ENCODE measurements around the gene CRYGS.

CRYGS gene

DNA sequence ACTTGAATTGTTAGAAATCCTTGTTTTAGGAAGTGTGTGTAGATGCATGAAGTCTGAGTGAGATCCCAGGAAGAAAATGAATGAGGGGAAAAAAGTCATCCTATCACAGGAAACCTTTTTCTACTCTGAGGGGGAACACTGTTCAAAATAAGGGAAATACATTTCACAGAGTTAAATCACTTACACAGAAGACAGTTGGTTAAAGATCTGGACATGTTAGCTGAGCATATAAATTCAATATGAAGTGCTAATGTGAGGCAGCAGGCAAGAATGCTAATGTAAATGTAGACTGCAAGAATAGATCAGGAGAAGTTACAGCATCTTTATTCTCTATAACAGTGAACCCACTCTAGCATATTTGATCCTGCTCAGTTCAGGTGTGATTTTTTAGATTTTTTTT is 20.4 kb upstream of the CRYGS start:
- H3K4me3 ChIP-seq (ENCODE audit: low read depth, low read length): no peak overlapping the region
- TF ChIP-seq SP2 (tag by site-specific recombination; IDR thresholded peaks at IDR 0.05): no peak
- TF ChIP-seq ZFP3 (tag by site-specific recombination; IDR thresholded peaks at IDR 0.05; ENCODE audit: low read depth): no peak
- TF ChIP-seq GLI4 (tag by site-specific recombination; IDR thresholded peaks at IDR 0.05): no peak
- no peak for TF ChIP-seq ZNF10 (tag by site-specific recombination; IDR thresholded peaks at IDR 0.05)
- TF ChIP-seq ZNF830 (tag by site-specific recombination; IDR thresholded peaks at IDR 0.05; ENCODE audit: low read depth): no peak
- no peak for TF ChIP-seq HOXA7 (CRISPR knock-in tag; IDR thresholded peaks at IDR 0.05; ENCODE audit: borderline replicate concordance)
- TF ChIP-seq ZNF701 (tag by site-specific recombination; IDR thresholded peaks at IDR 0.05): no peak
- TF ChIP-seq ZNF664 (tag by site-specific recombination; IDR thresholded peaks at IDR 0.05): no peak
- no peak for TF ChIP-seq ZNF221 (tag by site-specific recombination; IDR thresholded peaks at IDR 0.05; ENCODE audit: borderline replicate concordance)
- no peak for TF ChIP-seq ZNF529 (tag by site-specific recombination; IDR thresholded peaks at IDR 0.05; ENCODE audit: insufficient replicate concordance)
- ChIA-PET CTCF (interaction anchor here (0.7 kb wide), 2 partner anchors 151 to 303 kb away, joined by 3 read pairs; no protein-coding TSS in a partner anchor), POLR2A (no interaction called here)
- H3K27ac ChIP-seq (ENCODE audit: extremely low read depth, low read depth, low read length): no peak overlapping the region
- H3K9me3 ChIP-seq (ENCODE audit: control insufficient read depth, insufficient read depth, low read depth, low read length): no peaks in the 10 kb centered on the region
- H3K4me1 ChIP-seq (ENCODE audit: control insufficient read depth, insufficient read depth, low read length): no peaks in the 10 kb centered on the region
- peaks cover 0 to 23% of the 10 kb centered on the region in 2 experiments; a peak in 1 of 3 replicates for H3K36me3 ChIP-seq (ENCODE audit: control insufficient read depth in 2 of 2, insufficient read depth in 1 of 2, low read length in 2 of 2)

DNA sequence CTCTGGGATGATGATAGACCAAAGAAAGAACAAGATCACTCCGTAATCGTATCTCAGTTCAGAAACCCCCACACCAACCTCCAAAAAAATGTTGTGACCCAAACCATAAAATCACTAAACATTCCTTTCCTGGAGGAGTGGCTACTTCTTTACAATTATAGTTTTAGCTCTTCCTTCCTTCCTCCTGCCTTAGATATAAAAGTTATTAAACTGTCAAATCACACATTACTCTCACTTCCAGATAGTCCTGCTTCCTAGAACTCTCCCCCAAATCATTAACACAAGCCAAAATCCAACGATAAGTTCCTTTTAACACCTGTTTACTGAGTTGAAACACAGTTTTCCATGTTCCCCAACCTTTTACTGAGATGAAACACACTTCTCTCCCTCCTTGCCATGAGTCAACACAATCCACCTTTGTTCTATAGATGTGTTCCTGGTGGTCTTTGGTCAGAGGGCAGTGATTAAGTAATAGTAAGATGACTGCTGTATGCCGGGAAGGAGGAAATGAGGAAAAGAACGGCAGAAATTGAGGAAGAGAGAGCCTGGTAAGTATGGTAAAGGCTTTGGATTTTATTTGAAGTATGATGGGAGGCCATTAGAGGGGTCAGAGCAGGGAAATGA is 8.3 kb upstream of the CRYGS start:
- TF ChIP-seq ZNF580 (tag by site-specific recombination; IDR thresholded peaks at IDR 0.05) (no peak), ZNF426 (tag by site-specific recombination; IDR thresholded peaks at IDR 0.05) (no peak)
- TF ChIP-seq, protein P1, sequence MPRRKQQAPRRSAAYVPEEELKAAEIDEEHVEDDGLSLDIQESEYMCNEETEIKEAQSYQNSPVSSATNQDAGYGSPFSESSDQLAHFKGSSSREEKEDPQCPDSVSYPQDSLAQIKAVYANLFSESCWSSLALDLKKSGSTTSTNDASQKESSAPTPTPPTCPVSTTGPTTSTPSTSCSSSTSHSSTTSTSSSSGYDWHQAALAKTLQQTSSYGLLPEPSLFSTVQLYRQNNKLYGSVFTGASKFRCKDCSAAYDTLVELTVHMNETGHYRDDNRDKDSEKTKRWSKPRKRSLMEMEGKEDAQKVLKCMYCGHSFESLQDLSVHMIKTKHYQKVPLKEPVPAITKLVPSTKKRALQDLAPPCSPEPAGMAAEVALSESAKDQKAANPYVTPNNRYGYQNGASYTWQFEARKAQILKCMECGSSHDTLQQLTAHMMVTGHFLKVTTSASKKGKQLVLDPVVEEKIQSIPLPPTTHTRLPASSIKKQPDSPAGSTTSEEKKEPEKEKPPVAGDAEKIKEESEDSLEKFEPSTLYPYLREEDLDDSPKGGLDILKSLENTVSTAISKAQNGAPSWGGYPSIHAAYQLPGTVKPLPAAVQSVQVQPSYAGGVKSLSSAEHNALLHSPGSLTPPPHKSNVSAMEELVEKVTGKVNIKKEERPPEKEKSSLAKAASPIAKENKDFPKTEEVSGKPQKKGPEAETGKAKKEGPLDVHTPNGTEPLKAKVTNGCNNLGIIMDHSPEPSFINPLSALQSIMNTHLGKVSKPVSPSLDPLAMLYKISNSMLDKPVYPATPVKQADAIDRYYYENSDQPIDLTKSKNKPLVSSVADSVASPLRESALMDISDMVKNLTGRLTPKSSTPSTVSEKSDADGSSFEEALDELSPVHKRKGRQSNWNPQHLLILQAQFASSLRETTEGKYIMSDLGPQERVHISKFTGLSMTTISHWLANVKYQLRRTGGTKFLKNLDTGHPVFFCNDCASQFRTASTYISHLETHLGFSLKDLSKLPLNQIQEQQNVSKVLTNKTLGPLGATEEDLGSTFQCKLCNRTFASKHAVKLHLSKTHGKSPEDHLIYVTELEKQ (tag by site-specific recombination; IDR thresholded peaks at IDR 0.05; ENCODE audit: borderline replicate concordance): no peak
- TF ChIP-seq, protein P2, sequence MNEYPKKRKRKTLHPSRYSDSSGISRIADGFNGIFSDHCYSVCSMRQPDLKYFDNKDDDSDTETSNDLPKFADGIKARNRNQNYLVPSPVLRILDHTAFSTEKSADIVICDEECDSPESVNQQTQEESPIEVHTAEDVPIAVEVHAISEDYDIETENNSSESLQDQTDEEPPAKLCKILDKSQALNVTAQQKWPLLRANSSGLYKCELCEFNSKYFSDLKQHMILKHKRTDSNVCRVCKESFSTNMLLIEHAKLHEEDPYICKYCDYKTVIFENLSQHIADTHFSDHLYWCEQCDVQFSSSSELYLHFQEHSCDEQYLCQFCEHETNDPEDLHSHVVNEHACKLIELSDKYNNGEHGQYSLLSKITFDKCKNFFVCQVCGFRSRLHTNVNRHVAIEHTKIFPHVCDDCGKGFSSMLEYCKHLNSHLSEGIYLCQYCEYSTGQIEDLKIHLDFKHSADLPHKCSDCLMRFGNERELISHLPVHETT (tag by site-specific recombination; IDR thresholded peaks at IDR 0.05): no peak
- Histone ChIP-seq H3K9me3 (ENCODE audit: control insufficient read depth, insufficient read depth, low read depth, low read length) (no peaks in the 10 kb centered on the region), H3K36me3 (ENCODE audit: control insufficient read depth in 2 of 2, insufficient read depth in 1 of 2, low read length in 2 of 2) (peaks cover 10 to 82% of the 10 kb centered on the region in 2 experiments; a peak in 2 of 3 replicates), H3K4me1 (ENCODE audit: control insufficient read depth, insufficient read depth, low read length) (no peaks in the 10 kb centered on the region), H3K4me3 (ENCODE audit: low read depth, low read length) (no peak overlapping the region), H3K27ac (ENCODE audit: extremely low read depth, low read depth, low read length) (no peak overlapping the region)
- POLR2A ChIA-PET: no interaction called here
- CTCF ChIA-PET: interaction anchor here (0.7 to 1.0 kb wide), 2 partner anchors 10 to 13 kb away, joined by 3 read pairs; no protein-coding TSS in a partner anchor

- H3K4me3 ChIP-seq (ENCODE audit: low read depth, low read length): no peak overlapping the region
- H3K36me3 ChIP-seq (ENCODE audit: control insufficient read depth in 2 of 2, insufficient read depth in 1 of 2, low read length in 2 of 2): peaks cover 10 to 71% of the 10 kb centered on the region in 2 experiments; a peak in 2 of 3 replicates
- no peak overlapping the region for H3K27ac ChIP-seq (ENCODE audit: extremely low read depth, low read depth, low read length)
- H3K4me1 ChIP-seq (ENCODE audit: control insufficient read depth, insufficient read depth, low read length): no peaks in the 10 kb centered on the region
- H3K9me3 ChIP-seq (ENCODE audit: control insufficient read depth, insufficient read depth, low read depth, low read length): no peaks in the 10 kb centered on the region
- ChIA-PET CTCF (interaction anchor here (0.7 kb wide), 1 partner anchor 14 kb away, joined by 3 read pairs; no protein-coding TSS in a partner anchor), POLR2A (no interaction called here)
- TF ChIP-seq REPIN1 (tag by site-specific recombination; IDR thresholded peaks at IDR 0.05; ENCODE audit: low read depth) (no peak), ZNF23 (tag by site-specific recombination; IDR thresholded peaks at IDR 0.05; ENCODE audit: borderline replicate concordance) (no peak), ZNF140 (tag by site-specific recombination; IDR thresholded peaks at IDR 0.05) (no peak), ZNF112 (tag by site-specific recombination; IDR thresholded peaks at IDR 0.05) (no peak), ZNF223 (tag by site-specific recombination; IDR thresholded peaks at IDR 0.05) (no peak), ZNF202 (tag by site-specific recombination; IDR thresholded peaks at IDR 0.05; ENCODE audit: borderline replicate concordance) (no peak), ZNF830 (tag by site-specific recombination; IDR thresholded peaks at IDR 0.05; ENCODE audit: low read depth) (no peak), ZNF221 (tag by site-specific recombination; IDR thresholded peaks at IDR 0.05; ENCODE audit: borderline replicate concordance) (no peak), ZNF48 (tag by site-specific recombination; IDR thresholded peaks at IDR 0.05) (no peak), ZNF571 (tag by site-specific recombination; IDR thresholded peaks at IDR 0.05) (no peak), GLIS1 (tag by site-specific recombination; IDR thresholded peaks at IDR 0.05) (no peak), ZNF585B (tag by site-specific recombination; IDR thresholded peaks at IDR 0.05) (no peak), ZNF211 (tag by site-specific recombination; IDR thresholded peaks at IDR 0.05; ENCODE audit: low read depth) (no peak)
These were observed 7.2 kb upstream of the CRYGS start for GRCh38 chr3:186551387-186551786.
